Thoracic aorta (tissue), 2 donors: Measurements from ENCODE around the gene DNAJA3. TPM values are rescaled to one million over a fixed set of nuclear protein-coding genes. Genes with fewer than 3 reads are reported as not detected.

Experiments
- ATAC-seq: fragments of 150-250 bp; one replicate; pipeline ENCODE4 v1.8.0; 2017; ENCODE audit warnings: low read depth; ENCODE audit not compliant: insufficient number of reproducible peaks, low FRiP score
- DNase-seq: peaks from one replicate; pipeline ENCODE4 v3.0.0-alpha.2; 2020; ENCODE audit warnings: low spot score
- H3K27ac ChIP-seq, 2 donors: fragments of 200-600 bp; sonication (generic); 1 replicate in 1 of 2; 2 replicates in 1 of 2; pipeline ENCODE4 v1.5.1; 2016; ENCODE audit warnings: mild to moderate bottlenecking in 2 of 2, moderate library complexity in 2 of 2
- H3K27me3 ChIP-seq: fragments of 200-600 bp; sonication (generic); replicated peaks from 2 replicates; pipeline ENCODE4 v1.6.0; 2016; ENCODE audit warnings: mild to moderate bottlenecking; ENCODE audit not compliant: insufficient read depth
- H3K36me3 ChIP-seq: fragments of 200-600 bp; sonication (generic); one replicate; pipeline ENCODE4 v1.5.1; 2016
- H3K4me1 ChIP-seq, 2 donors: fragments of 200-600 bp; sonication (generic); 1 replicate in 1 of 2; 2 replicates in 1 of 2; pipeline versions ENCODE4 v1.5.1 to v1.6.0; 2016; ENCODE audit warnings: low read depth in 2 of 2, mild to moderate bottlenecking in 1 of 2; ENCODE audit not compliant: control insufficient read depth in 1 of 2
- H3K4me3 ChIP-seq: fragments of 200-600 bp; sonication (generic); 2 replicates; pipeline ENCODE4 v1.5.1; 2016; ENCODE audit warnings: mild to moderate bottlenecking
- H3K9me3 ChIP-seq: fragments of 200-600 bp; sonication (generic); 2 replicates; pipeline ENCODE4 v1.5.1; 2016
- total RNA-seq, 2 donors: library from RNA; depleted of rRNA; stranded (reverse); fragments of >200 nt; gene quantifications; one replicate each; pipeline versions ENCODE4 v1.1.0 to v1.2.3, GENCODE V29; 2016
- TF ChIP-seq, protein P1 (sequence below): fragments of 200-600 bp; sonication (generic); IDR thresholded peaks from one replicate; pipeline ENCODE4 v1.5.1; 2019; ENCODE audit warnings: antibody characterized with exemption

The DNAJA3 gene
- total RNA-seq, 2 donors from 2014 or later: 35.2 to 52.2 TPM

DNA sequence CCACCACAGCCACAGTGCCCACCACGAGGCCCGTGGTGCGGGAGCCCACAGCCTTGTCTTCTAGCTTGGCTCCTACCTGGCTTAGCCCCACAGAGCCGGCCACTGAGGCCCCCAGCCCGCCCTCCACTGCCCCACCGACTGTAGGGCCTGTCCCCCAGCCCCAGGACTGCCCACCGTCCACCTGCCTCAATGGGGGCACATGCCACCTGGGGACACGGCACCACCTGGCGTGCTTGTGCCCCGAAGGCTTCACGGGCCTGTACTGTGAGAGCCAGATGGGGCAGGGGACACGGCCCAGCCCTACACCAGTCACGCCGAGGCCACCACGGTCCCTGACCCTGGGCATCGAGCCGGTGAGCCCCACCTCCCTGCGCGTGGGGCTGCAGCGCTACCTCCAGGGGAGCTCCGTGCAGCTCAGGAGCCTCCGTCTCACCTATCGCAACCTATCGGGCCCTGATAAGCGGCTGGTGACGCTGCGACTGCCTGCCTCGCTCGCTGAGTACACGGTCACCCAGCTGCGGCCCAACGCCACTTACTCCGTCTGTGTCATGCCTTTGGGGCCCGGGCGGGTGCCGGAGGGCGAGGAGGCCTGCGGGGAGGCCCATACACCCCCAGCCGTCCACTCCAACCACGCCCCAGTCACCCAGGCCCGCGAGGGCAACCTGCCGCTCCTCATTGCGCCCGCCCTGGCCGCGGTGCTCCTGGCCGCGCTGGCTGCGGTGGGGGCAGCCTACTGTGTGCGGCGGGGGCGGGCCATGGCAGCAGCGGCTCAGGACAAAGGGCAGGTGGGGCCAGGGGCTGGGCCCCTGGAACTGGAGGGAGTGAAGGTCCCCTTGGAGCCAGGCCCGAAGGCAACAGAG is 43.5 kb upstream of the DNAJA3 start:
- no peaks in the 10 kb centered on the region for H3K27me3 ChIP-seq
- TF ChIP-seq, protein P1, sequence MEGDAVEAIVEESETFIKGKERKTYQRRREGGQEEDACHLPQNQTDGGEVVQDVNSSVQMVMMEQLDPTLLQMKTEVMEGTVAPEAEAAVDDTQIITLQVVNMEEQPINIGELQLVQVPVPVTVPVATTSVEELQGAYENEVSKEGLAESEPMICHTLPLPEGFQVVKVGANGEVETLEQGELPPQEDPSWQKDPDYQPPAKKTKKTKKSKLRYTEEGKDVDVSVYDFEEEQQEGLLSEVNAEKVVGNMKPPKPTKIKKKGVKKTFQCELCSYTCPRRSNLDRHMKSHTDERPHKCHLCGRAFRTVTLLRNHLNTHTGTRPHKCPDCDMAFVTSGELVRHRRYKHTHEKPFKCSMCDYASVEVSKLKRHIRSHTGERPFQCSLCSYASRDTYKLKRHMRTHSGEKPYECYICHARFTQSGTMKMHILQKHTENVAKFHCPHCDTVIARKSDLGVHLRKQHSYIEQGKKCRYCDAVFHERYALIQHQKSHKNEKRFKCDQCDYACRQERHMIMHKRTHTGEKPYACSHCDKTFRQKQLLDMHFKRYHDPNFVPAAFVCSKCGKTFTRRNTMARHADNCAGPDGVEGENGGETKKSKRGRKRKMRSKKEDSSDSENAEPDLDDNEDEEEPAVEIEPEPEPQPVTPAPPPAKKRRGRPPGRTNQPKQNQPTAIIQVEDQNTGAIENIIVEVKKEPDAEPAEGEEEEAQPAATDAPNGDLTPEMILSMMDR: no peak
- H3K4me3 ChIP-seq: no peak overlapping the region
- ATAC-seq (no peak), DNase-seq (no peak)
- H3K9me3 ChIP-seq: no peaks in the 10 kb centered on the region
- H3K27ac ChIP-seq: peak overlapping the region; percentile 94 to 99
- peaks cover 30% of the 10 kb centered on the region for H3K36me3 ChIP-seq
- H3K4me1 ChIP-seq: peaks cover 71 to 100% of the 10 kb centered on the region in 2 donors

DNA sequence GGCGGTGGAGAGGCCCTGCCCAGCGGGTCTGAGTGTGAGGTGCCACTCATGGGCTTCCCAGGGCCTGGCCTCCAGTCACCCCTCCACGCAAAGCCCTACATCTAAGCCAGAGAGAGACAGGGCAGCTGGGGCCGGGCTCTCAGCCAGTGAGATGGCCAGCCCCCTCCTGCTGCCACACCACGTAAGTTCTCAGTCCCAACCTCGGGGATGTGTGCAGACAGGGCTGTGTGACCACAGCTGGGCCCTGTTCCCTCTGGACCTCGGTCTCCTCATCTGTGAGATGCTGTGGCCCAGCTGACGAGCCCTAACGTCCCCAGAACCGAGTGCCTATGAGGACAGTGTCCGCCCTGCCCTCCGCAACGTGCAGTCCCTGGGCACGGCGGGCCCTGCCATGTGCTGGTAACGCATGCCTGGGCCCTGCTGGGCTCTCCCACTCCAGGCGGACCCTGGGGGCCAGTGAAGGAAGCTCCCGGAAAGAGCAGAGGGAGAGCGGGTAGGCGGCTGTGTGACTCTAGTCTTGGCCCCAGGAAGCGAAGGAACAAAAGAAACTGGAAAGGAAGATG is 42.8 kb upstream of the DNAJA3 start:
- Histone ChIP-seq H3K4me3 (no peak overlapping the region), H3K4me1 (peaks cover 71 to 100% of the 10 kb centered on the region in 2 donors), H3K36me3 (peaks cover 30% of the 10 kb centered on the region), H3K27ac (peak overlapping the region; percentile 94 to 99), H3K9me3 (no peaks in the 10 kb centered on the region), H3K27me3 (no peaks in the 10 kb centered on the region)
- TF ChIP-seq, protein P1: no peak
- DNase-seq (no peak), ATAC-seq (no peak)

DNA sequence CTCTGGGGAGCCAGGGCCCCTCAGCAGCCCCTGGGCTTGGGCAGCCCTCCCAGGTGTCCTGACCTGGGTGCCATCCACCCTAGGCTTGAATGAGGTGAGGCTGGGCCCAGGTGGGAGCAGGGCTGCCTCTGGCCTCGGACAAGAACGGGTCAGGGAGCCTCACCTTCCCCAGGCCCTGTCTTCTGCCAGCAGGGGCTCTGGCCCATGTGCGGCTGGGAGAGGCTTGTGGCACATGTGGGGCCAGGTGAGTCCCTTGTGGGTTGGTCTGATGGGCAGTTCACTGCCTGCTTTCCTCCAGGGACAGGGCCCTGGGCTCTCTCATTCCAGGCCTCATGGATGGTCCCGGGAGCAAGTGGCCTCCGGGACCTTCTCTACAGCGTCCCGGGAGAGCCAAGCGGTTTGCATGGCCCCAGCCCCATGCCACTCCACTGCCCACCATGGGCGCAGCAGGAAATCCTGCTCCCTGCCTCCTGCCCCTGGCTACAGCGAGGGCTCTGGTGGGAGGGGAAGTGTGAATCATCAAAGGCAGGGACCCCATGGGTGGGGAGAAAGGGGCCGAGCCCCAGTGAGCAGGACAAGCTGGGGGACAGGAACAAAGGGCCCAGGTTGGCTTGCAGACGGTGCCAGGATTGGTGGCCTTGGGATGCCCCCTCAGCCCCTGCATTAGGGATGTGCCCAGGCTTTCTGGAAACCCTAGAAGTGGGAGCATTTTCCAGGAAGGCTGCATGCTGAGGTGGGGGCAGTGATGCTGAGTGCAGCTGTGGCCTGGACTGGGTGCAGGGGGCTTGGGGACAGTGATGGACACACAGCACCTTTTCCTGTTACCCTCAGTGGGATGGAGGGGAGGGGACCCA is 41.9 kb upstream of the DNAJA3 start:
- no peak overlapping the region for H3K4me3 ChIP-seq
- no peaks in the 10 kb centered on the region for H3K9me3 ChIP-seq
- DNase-seq: no peak
- ATAC-seq: no peak
- peak overlapping the region; percentile 94 to 99 for H3K27ac ChIP-seq
- TF ChIP-seq, protein P1: no peak
- H3K27me3 ChIP-seq: no peaks in the 10 kb centered on the region
- H3K4me1 ChIP-seq: peaks cover 68 to 100% of the 10 kb centered on the region in 2 donors
- peaks cover 30% of the 10 kb centered on the region for H3K36me3 ChIP-seq

DNA sequence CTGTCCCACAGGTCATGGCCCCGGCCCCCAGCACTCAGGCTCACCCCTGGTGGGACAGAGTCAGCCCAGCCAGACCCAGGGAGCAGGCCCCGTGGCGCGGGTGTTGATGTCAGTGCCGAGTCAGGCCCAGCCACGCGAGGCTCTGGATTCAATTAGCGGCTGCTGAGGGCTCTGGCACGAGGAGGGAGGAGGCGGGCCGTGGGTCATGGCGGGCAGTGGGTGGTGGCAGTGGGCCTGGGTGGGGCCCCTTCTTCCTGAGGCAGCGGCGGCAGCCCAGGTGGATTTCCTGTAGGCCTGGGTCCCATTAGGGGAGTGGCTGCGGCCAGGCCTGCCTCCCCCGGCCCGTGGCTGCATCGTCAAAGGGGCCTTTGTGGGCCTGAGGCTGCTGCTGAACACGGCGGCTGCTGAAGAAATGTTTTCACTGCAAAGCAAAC is 41.1 kb upstream of the DNAJA3 start:
- H3K27ac ChIP-seq: peak overlapping the region; percentile 94 to 99
- DNase-seq (no peak), ATAC-seq (no peak)
- H3K4me3 ChIP-seq: no peak overlapping the region
- H3K4me1 ChIP-seq: peaks cover 68 to 100% of the 10 kb centered on the region in 2 donors
- TF ChIP-seq, protein P1: no peak
- no peaks in the 10 kb centered on the region for H3K27me3 ChIP-seq
- H3K36me3 ChIP-seq: peaks cover 26% of the 10 kb centered on the region
- H3K9me3 ChIP-seq: no peaks in the 10 kb centered on the region
